GM12878 (cell line): ENCODE data around the gene CHDH.

Source experiments
- BCL11A ChIP-seq: IDR thresholded peaks from 2 replicates; pipeline ENCODE4 v1.6.1; 2011; ENCODE audit warnings: low read depth, low read length
- EP300 ChIP-seq, 2 experiments: fragments of 150-350 bp in 1 of 2; IDR thresholded peaks; 2 replicates each; pipeline ENCODE4 v1.6.1; 2011 to 2012; ENCODE audit warnings: low read depth in 2 of 2, low read length in 2 of 2, borderline replicate concordance in 1 of 2, improper control_type of control experiment in 1 of 2, inconsistent platforms in 1 of 2; ENCODE audit not compliant: control insufficient read depth in 1 of 2
- GABPA ChIP-seq: IDR thresholded peaks from 2 replicates; pipeline ENCODE4 v1.6.1; 2014; ENCODE audit warnings: antibody characterized with exemption, low read depth, mild to moderate bottlenecking, inconsistent platforms
- HDAC2 ChIP-seq: fragments of 200-600 bp; sonication (generic); IDR thresholded peaks from 2 replicates; pipeline ENCODE4 v1.6.1; 2017
- NR2F1 ChIP-seq: fragments of 450-650 bp; conservative IDR thresholded peaks from 2 replicates; pipeline ENCODE4 v1.6.1; 2017; ENCODE audit warnings: mild to moderate bottlenecking
- RUNX3 ChIP-seq: IDR thresholded peaks from 2 replicates; pipeline ENCODE4 v1.6.1; 2012; ENCODE audit warnings: low read length, inconsistent platforms
- SIX5 ChIP-seq: IDR thresholded peaks from 2 replicates; pipeline ENCODE4 v1.6.1; 2011; ENCODE audit warnings: mild to moderate bottlenecking, low read depth, low read length, moderate library complexity; ENCODE audit not compliant: severe bottlenecking
- SKIL ChIP-seq: fragments of 450-650 bp; IDR thresholded peaks from 2 replicates; pipeline ENCODE4 v1.6.1; 2017; ENCODE audit warnings: mild to moderate bottlenecking, low read depth, inconsistent platforms; ENCODE audit not compliant: poor library complexity, severe bottlenecking
- SREBF2 ChIP-seq: IDR thresholded peaks from 2 replicates; pipeline ENCODE4 v1.6.1; 2012; ENCODE audit warnings: mild to moderate bottlenecking, low read length
- TAF1 ChIP-seq: IDR thresholded peaks from 2 replicates; pipeline ENCODE4 v1.6.1; 2011; ENCODE audit warnings: mild to moderate bottlenecking, low read depth, low read length, borderline replicate concordance
- ZNF24 ChIP-seq: fragments of 450-650 bp; IDR thresholded peaks from 2 replicates; pipeline ENCODE4 v1.6.1; 2017; ENCODE audit warnings: antibody characterized with exemption, mild to moderate bottlenecking
- ZSCAN29 ChIP-seq: fragments of 450-650 bp; IDR thresholded peaks from 2 replicates; pipeline ENCODE4 v1.6.1; 2017; ENCODE audit warnings: mild to moderate bottlenecking, moderate library complexity
- TF ChIP-seq, protein P1 (sequence below), 3 experiments: IDR thresholded peaks in 2 of 3; conservative IDR thresholded peaks in 1 of 3; 2 replicates each; pipeline ENCODE4 v1.5.1; 2011; ENCODE audit warnings: low read depth in 3 of 3, low read length in 3 of 3, mild to moderate bottlenecking in 3 of 3, control low read depth in 2 of 3, moderate library complexity in 2 of 3, inconsistent platforms in 1 of 3, mixed read lengths in 1 of 3; ENCODE audit not compliant: control insufficient read depth in 2 of 3, insufficient read depth in 1 of 3; ENCODE audit errors: extremely low read depth in 1 of 3
- TF ChIP-seq, protein P2 (sequence below): IDR thresholded peaks from 2 replicates; pipeline ENCODE4 v1.6.1; 2012; ENCODE audit warnings: low read depth, low read length, improper control_type of control experiment

DNA sequence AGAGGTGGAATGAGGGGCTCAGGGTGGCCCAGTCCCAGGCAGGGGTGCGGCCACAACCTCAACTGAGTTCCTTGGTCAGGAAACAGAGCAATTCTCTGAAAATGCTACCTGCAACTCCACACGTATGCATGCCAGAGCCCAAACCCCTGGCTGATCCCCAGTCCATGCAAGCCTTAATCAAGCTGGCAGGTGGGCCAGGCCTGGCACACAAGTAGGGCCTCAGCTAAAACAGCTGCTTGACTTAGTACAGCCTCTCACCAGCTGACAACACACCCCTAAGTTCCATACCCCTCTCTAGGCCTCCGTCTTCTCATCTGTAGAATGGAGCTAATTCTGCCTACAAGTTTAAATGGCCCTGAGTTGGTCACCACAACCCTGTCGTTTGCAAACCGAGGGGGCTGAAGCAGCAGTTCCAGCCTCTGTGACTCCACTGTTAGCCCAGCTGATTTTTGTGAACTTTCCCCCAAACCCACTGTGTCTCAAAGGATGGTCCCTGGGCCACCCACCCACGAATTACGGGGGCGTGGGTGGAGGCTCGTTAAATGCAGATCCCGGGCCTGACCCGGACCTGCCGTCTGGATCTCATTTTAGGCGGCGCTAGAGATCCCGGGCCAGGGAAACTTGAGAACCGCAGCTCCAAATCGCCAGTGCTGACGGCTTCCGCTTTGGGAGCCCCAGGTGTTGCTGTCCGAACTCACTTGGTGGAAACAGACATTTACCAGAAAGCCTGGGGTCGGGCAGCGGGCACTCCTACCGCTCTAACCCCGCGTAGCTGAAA, 927 bp downstream of the CHDH start:
- TF ChIP-seq, protein P1, sequence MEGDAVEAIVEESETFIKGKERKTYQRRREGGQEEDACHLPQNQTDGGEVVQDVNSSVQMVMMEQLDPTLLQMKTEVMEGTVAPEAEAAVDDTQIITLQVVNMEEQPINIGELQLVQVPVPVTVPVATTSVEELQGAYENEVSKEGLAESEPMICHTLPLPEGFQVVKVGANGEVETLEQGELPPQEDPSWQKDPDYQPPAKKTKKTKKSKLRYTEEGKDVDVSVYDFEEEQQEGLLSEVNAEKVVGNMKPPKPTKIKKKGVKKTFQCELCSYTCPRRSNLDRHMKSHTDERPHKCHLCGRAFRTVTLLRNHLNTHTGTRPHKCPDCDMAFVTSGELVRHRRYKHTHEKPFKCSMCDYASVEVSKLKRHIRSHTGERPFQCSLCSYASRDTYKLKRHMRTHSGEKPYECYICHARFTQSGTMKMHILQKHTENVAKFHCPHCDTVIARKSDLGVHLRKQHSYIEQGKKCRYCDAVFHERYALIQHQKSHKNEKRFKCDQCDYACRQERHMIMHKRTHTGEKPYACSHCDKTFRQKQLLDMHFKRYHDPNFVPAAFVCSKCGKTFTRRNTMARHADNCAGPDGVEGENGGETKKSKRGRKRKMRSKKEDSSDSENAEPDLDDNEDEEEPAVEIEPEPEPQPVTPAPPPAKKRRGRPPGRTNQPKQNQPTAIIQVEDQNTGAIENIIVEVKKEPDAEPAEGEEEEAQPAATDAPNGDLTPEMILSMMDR (IDR thresholded peaks at IDR 0.05 in 2 of 3, conservative IDR thresholded peaks at IDR 0.05 in 1 of 3; ENCODE audit: control insufficient read depth in 2 of 3, extremely low read depth in 1 of 3, insufficient read depth in 1 of 3, low read depth in 3 of 3, low read length in 3 of 3), result peak; percentile 29 to 33 (median 30); a peak in 2 of 6 replicates
- TF ChIP-seq TAF1 (no peak), RUNX3 (peak; percentile 26; the same call in 1 of the 2 replicates), NR2F1 (no peak), SIX5 (no peak), BCL11A (no peak), HDAC2 (no peak), EP300 (IDR thresholded peaks at IDR 0.05; ENCODE audit: borderline replicate concordance in 1 of 2, control insufficient read depth in 1 of 2, low read depth in 2 of 2, low read length in 2 of 2) (no peak), SREBF2 (no peak), GABPA (no peak), SKIL (no peak), ZSCAN29 (no peak), ZNF24 (no peak)
- TF ChIP-seq, protein P2, sequence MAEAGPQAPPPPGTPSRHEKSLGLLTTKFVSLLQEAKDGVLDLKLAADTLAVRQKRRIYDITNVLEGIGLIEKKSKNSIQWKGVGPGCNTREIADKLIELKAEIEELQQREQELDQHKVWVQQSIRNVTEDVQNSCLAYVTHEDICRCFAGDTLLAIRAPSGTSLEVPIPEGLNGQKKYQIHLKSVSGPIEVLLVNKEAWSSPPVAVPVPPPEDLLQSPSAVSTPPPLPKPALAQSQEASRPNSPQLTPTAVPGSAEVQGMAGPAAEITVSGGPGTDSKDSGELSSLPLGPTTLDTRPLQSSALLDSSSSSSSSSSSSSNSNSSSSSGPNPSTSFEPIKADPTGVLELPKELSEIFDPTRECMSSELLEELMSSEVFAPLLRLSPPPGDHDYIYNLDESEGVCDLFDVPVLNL, result no peak
